IMR-90 (cell line): ENCODE measurements around the gene ADAMTS14. TPM values are rescaled to one million over a fixed set of nuclear protein-coding genes. Genes with fewer than 3 reads are reported as not detected.

Experiments used
- ATAC-seq: fragments of 200-7000 bp; cut with Tn5 transposase; 2 replicates; pipeline ENCODE4 v1.9.1; 2020; ENCODE audit warnings: low read depth, mild to moderate bottlenecking, moderate library complexity
- BruUV-seq: library from RNA; stranded (reverse); fragments of 400-500 nt; replicated peaks from 2 replicates; lab custom pipeline; 2021; lab: Mats Ljungman, UMichigan
- CTCF ChIA-PET: fragments of 300-600 bp; formaldehyde crosslinking; extraction: SDS; loops from one replicate; lab custom pipeline; 2021; ENCODE audit warnings: antibody characterized with exemption; lab: Yijun Ruan, JAX
- POLR2A ChIA-PET: fragments of 300-600 bp; sonication (Branson Sonifier 250); formaldehyde crosslinking; loops from one replicate; lab custom pipeline; 2022; ENCODE audit warnings: antibody characterized with exemption; ENCODE audit not compliant: unreplicated experiment; lab: Charles Lee
- DNase-seq: peaks from one replicate; pipeline ENCODE4 v3.0.0; 2013
- H2AFZ ChIP-seq: replicated peaks from 2 replicates; pipeline ENCODE3; 2013; ENCODE audit warnings: low read length, mild to moderate bottlenecking; ENCODE audit not compliant: poor library complexity
- H2AK5ac ChIP-seq: 2 replicates; pipeline ENCODE4 v1.6.1; 2013; ENCODE audit warnings: low read depth, low read length, inconsistent platforms
- H2AK9ac ChIP-seq: replicated peaks from 2 replicates; pipeline ENCODE3; 2013; ENCODE audit warnings: mild to moderate bottlenecking, low read depth, low read length, moderate library complexity; ENCODE audit not compliant: poor library complexity
- H2BK120ac ChIP-seq: 2 replicates; pipeline ENCODE4 v1.6.1; 2013; ENCODE audit warnings: low read depth, low read length, inconsistent platforms
- H2BK15ac ChIP-seq: 3 replicates; pipeline ENCODE4 v1.6.1; 2013; ENCODE audit warnings: low read depth, low read length, inconsistent platforms
- H2BK20ac ChIP-seq: 2 replicates; pipeline ENCODE4 v1.6.1; 2013; ENCODE audit warnings: low read depth, mild to moderate bottlenecking, inconsistent platforms, low read length, moderate library complexity
- H2BK5ac ChIP-seq: 2 replicates; pipeline ENCODE4 v1.6.1; 2013; ENCODE audit warnings: mild to moderate bottlenecking, low read depth, low read length, inconsistent platforms; ENCODE audit not compliant: poor library complexity, severe bottlenecking
- H3K14ac ChIP-seq: replicated peaks from 2 replicates; pipeline ENCODE4 v1.6.1; 2013; ENCODE audit warnings: low read depth, low read length, inconsistent platforms
- H3K18ac ChIP-seq: 2 replicates; pipeline ENCODE4 v1.6.1; 2013; ENCODE audit warnings: low read depth, low read length, control low read depth
- H3K23ac ChIP-seq: 2 replicates; pipeline ENCODE4 v1.6.1; 2013; ENCODE audit warnings: low read depth, low read length, inconsistent platforms
- H3K27ac ChIP-seq: 2 replicates; pipeline ENCODE4 v1.5.1; 2013; ENCODE audit warnings: mild to moderate bottlenecking, control low read depth, low read length; ENCODE audit not compliant: insufficient read depth
- H3K27me3 ChIP-seq: 2 replicates; pipeline ENCODE4 v1.6.1; 2013; ENCODE audit warnings: low read length; ENCODE audit not compliant: control insufficient read depth, insufficient read depth
- H3K36me3 ChIP-seq: 2 replicates; pipeline ENCODE4 v1.6.1; 2013; ENCODE audit warnings: low read length, mixed read lengths; ENCODE audit not compliant: control insufficient read depth, insufficient read depth
- H3K4ac ChIP-seq: 2 replicates; pipeline ENCODE4 v1.6.1; 2013; ENCODE audit warnings: low read depth, low read length, inconsistent platforms
- H3K4me1 ChIP-seq: 2 replicates; pipeline ENCODE4 v1.6.1; 2013; ENCODE audit warnings: low read length, mixed read lengths; ENCODE audit not compliant: control insufficient read depth, insufficient read depth
- H3K4me2 ChIP-seq: 2 replicates; pipeline ENCODE4 v1.6.1; 2013; ENCODE audit warnings: low read depth, mild to moderate bottlenecking, control low read depth, low read length, moderate library complexity
- H3K4me3 ChIP-seq: 2 replicates; pipeline ENCODE4 v1.5.1; 2013; ENCODE audit warnings: low read depth, mild to moderate bottlenecking, control low read depth, low read length, moderate library complexity; ENCODE audit not compliant: insufficient read depth
- H3K56ac ChIP-seq: 2 replicates; pipeline ENCODE4 v1.6.1; 2013; ENCODE audit warnings: low read length, inconsistent platforms; ENCODE audit not compliant: insufficient read depth; ENCODE audit errors: extremely low read depth
- H3K79me1 ChIP-seq, 2 experiments: 2 replicates each; pipeline ENCODE4 v1.6.1; 2013; ENCODE audit warnings: low read length in 2 of 2, inconsistent platforms in 1 of 2, low read depth in 1 of 2
- H3K9ac ChIP-seq: 2 replicates; pipeline ENCODE4 v1.6.1; 2013; ENCODE audit warnings: low read depth, low read length, control low read depth
- H3K9me1 ChIP-seq: 2 replicates; pipeline ENCODE4 v1.6.1; 2013; ENCODE audit warnings: low read length, inconsistent platforms; ENCODE audit not compliant: insufficient read depth
- H3K9me3 ChIP-seq: 2 replicates; pipeline ENCODE4 v1.6.1; 2013; ENCODE audit warnings: low read length; ENCODE audit not compliant: control insufficient read depth, insufficient read depth
- H4K20me1 ChIP-seq: 2 replicates; pipeline ENCODE4 v1.6.1; 2013; ENCODE audit warnings: low read length, inconsistent platforms; ENCODE audit not compliant: insufficient read depth
- H4K5ac ChIP-seq: 2 replicates; pipeline ENCODE4 v1.6.1; 2013; ENCODE audit warnings: mild to moderate bottlenecking, low read depth, low read length, control low read depth
- H4K8ac ChIP-seq, 2 experiments: 2 replicates each; pipeline ENCODE4 v1.6.1; 2013; ENCODE audit warnings: low read depth in 2 of 2, low read length in 2 of 2, control low read depth in 1 of 2, inconsistent platforms in 1 of 2
- H4K91ac ChIP-seq: 2 replicates; pipeline ENCODE4 v1.6.1; 2013; ENCODE audit warnings: low read depth, low read length, inconsistent platforms; ENCODE audit not compliant: insufficient read depth
- BHLHE40 ChIP-seq: fragments of 150-350 bp; IDR thresholded peaks from 2 replicates; pipeline ENCODE4 v1.6.1; 2016; ENCODE audit warnings: mild to moderate bottlenecking, low read depth, low read length
- CEBPB ChIP-seq: IDR thresholded peaks from 2 replicates; pipeline ENCODE4 v1.6.1; 2012; ENCODE audit warnings: low read depth, low read length, improper control_type of control experiment
- CHD1 ChIP-seq: IDR thresholded peaks from 2 replicates; pipeline ENCODE4 v1.6.1; 2012; ENCODE audit warnings: low read depth, low read length, improper control_type of control experiment
- FOS ChIP-seq: fragments of 150-350 bp; IDR thresholded peaks from 2 replicates; pipeline ENCODE4 v1.6.1; 2016; ENCODE audit warnings: low read depth, low read length
- MAFK ChIP-seq: IDR thresholded peaks from 2 replicates; pipeline ENCODE4 v1.6.1; 2012; ENCODE audit warnings: low read depth, low read length, improper control_type of control experiment
- MAZ ChIP-seq: IDR thresholded peaks from 2 replicates; pipeline ENCODE4 v1.6.1; 2012; ENCODE audit warnings: low read depth, mild to moderate bottlenecking, low read length, improper control_type of control experiment, moderate library complexity, borderline replicate concordance
- MXI1 ChIP-seq: IDR thresholded peaks from 2 replicates; pipeline ENCODE4 v1.6.1; 2012; ENCODE audit warnings: low read depth, mild to moderate bottlenecking, low read length, moderate library complexity, borderline replicate concordance
- NFE2L2 ChIP-seq: fragments of 150-350 bp; IDR thresholded peaks from 2 replicates; pipeline ENCODE4 v1.6.1; 2016; ENCODE audit warnings: low read depth, mild to moderate bottlenecking, low read length
- POLR2A ChIP-seq: IDR thresholded peaks from 2 replicates; pipeline ENCODE4 v1.6.1; 2012; ENCODE audit warnings: mild to moderate bottlenecking, low read depth, low read length
- RAD21 ChIP-seq: IDR thresholded peaks from 2 replicates; pipeline ENCODE4 v1.6.1; 2012; ENCODE audit warnings: low read length, improper control_type of control experiment
- RFX5 ChIP-seq: IDR thresholded peaks from 2 replicates; pipeline ENCODE4 v1.8.0; 2012; ENCODE audit warnings: low read depth, mild to moderate bottlenecking, low read length, moderate library complexity
- SMC3 ChIP-seq: fragments of 150-350 bp; IDR thresholded peaks from 2 replicates; pipeline ENCODE4 v1.6.1; 2016; ENCODE audit warnings: low read depth, mild to moderate bottlenecking, antibody characterized with exemption, low read length, moderate library complexity
- USF2 ChIP-seq: fragments of 150-350 bp; IDR thresholded peaks from 2 replicates; pipeline ENCODE4 v1.6.1; 2017; ENCODE audit warnings: mild to moderate bottlenecking, antibody characterized with exemption, low read length, low read depth
- WGBS, 2 experiments: methylation state at CpG; one replicate each; pipeline versions ENCODE4 v1.1.5 to v1.1.7; 2013; ENCODE audit warnings: missing lambda C conversion rate in 2 of 2; ENCODE audit not compliant: insufficient read length in 1 of 2; ENCODE audit errors: extremely low coverage in 2 of 2; 5-methylcytosine and 5-hydroxymethylcytosine counted together
- dilution Hi-C: fragments of 300-500 bp; cut with HindIII; formaldehyde crosslinking; loops from one replicate; pipeline ENCODE4 v1.14.3; 2018; ENCODE audit warnings: low sequenced_read_pairs; ENCODE audit not compliant: unreplicated experiment
- in situ Hi-C: fragments of 300-500 bp; cut with MboI; formaldehyde crosslinking; loops from 3 replicates; pipeline ENCODE4 v1.14.3; 2019; ENCODE audit warnings: low sequenced_read_pairs, inconsistent platforms, mixed read lengths
- intact Hi-C: fragments of 100-400 bp; cut with micrococcal nuclease; formaldehyde crosslinking; loops from 2 replicates; pipeline ENCODE4 v1.10.0; 2022
- polyA plus RNA-seq, 3 experiments: library from polyadenylated mRNA; depleted of rRNA; stranded (reverse); fragments of >200 nt; gene quantifications; 2 replicates each; pipeline ENCODE4 v1.2.3, GENCODE V29; 2012; ENCODE audit warnings: low replicate concordance in 1 of 3
- total RNA-seq: library from RNA; depleted of rRNA; stranded (reverse); fragments of >200 nt; gene quantifications from 2 replicates; pipeline ENCODE4 v1.2.3, GENCODE V29; 2012
- TF ChIP-seq, protein P1 (sequence below): fragments of 150-350 bp; IDR thresholded peaks from 2 replicates; pipeline ENCODE4 v1.6.1; 2016; ENCODE audit warnings: low read depth, mild to moderate bottlenecking, low read length, moderate library complexity, borderline replicate concordance
- TF ChIP-seq, protein P2 (sequence below): conservative IDR thresholded peaks from 2 replicates; pipeline ENCODE4 v1.5.1; 2012; ENCODE audit warnings: mild to moderate bottlenecking, low read depth, low read length, improper control_type of control experiment

Gene ADAMTS14
- total and polyA plus RNA-seq, 2 of the 4 experiments (the other 2 are of a cell fraction) = under 0.01 to 0.31 TPM

GRCh38 chr10:70773965-70774809 lies 101.9 kb downstream of the ADAMTS14 start:
- Histone ChIP-seq H4K8ac (no peak overlapping the region), H4K20me1 (no peaks in the 10 kb centered on the region), H3K56ac (no peak overlapping the region), H3K23ac (no peak overlapping the region), H2BK5ac (no peak overlapping the region), H2AFZ (peak overlapping the region; percentile 43), H3K27ac (no peak overlapping the region), H2BK120ac (no peak overlapping the region), H3K9me3 (no peaks in the 10 kb centered on the region), H3K4me2 (no peak overlapping the region), H2BK20ac (no peak overlapping the region), H3K4me1 (no peaks in the 10 kb centered on the region), H3K14ac (no peak overlapping the region), H3K18ac (no peak overlapping the region), H2AK5ac (no peak overlapping the region), H3K9me1 (no peaks in the 10 kb centered on the region), H4K5ac (no peak overlapping the region), H3K79me1 (no peaks in the 10 kb centered on the region), H3K36me3 (no peaks in the 10 kb centered on the region), H3K4me3 (no peak overlapping the region), H3K27me3 (peaks cover 30% of the 10 kb centered on the region), H3K9ac (no peak overlapping the region), H2AK9ac (peak overlapping the region; percentile 31), H3K4ac (no peak overlapping the region), H4K91ac (no peak overlapping the region), H2BK15ac (no peak overlapping the region)
- intact Hi-C loops = no loop called here
- in situ Hi-C loops = no loop called here
- 56% methylated on average over 5 of the region's 14 CpGs; no CpG with 5 or more reads in 1 of the 2 experiments for WGBS, 2 experiments
- ATAC-seq (no peak), DNase-seq (no peak)
- no TSS peak for BruUV-seq
- dilution Hi-C loops = no loop called here
- POLR2A ChIA-PET = no interaction called here
- CTCF ChIA-PET = no interaction called here
- no peak for TF ChIP-seq FOS
- no peak for TF ChIP-seq CHD1
- no peak for TF ChIP-seq SMC3
- no peak for TF ChIP-seq MXI1
- TF ChIP-seq, protein P1, sequence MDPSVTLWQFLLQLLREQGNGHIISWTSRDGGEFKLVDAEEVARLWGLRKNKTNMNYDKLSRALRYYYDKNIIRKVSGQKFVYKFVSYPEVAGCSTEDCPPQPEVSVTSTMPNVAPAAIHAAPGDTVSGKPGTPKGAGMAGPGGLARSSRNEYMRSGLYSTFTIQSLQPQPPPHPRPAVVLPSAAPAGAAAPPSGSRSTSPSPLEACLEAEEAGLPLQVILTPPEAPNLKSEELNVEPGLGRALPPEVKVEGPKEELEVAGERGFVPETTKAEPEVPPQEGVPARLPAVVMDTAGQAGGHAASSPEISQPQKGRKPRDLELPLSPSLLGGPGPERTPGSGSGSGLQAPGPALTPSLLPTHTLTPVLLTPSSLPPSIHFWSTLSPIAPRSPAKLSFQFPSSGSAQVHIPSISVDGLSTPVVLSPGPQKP = no peak
- no peak for TF ChIP-seq MAFK
- TF ChIP-seq POLR2A = no peak
- TF ChIP-seq BHLHE40 = no peak
- TF ChIP-seq CEBPB = no peak
- TF ChIP-seq MAZ = no peak
- no peak for TF ChIP-seq RAD21
- no peak for TF ChIP-seq RFX5
- TF ChIP-seq, protein P2, sequence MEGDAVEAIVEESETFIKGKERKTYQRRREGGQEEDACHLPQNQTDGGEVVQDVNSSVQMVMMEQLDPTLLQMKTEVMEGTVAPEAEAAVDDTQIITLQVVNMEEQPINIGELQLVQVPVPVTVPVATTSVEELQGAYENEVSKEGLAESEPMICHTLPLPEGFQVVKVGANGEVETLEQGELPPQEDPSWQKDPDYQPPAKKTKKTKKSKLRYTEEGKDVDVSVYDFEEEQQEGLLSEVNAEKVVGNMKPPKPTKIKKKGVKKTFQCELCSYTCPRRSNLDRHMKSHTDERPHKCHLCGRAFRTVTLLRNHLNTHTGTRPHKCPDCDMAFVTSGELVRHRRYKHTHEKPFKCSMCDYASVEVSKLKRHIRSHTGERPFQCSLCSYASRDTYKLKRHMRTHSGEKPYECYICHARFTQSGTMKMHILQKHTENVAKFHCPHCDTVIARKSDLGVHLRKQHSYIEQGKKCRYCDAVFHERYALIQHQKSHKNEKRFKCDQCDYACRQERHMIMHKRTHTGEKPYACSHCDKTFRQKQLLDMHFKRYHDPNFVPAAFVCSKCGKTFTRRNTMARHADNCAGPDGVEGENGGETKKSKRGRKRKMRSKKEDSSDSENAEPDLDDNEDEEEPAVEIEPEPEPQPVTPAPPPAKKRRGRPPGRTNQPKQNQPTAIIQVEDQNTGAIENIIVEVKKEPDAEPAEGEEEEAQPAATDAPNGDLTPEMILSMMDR = no peak
- TF ChIP-seq NFE2L2 = no peak
- no peak for TF ChIP-seq USF2
